PC-9 (cell line): ENCODE data around the gene GOLGB1.

ENCODE experiments used
- CTCF ChIP-seq: fragments of 200-600 bp; sonication (generic); conservative IDR thresholded peaks from 2 replicates; pipeline ENCODE4 v1.6.1; 2017; ENCODE audit warnings: mixed run types, antibody characterized with exemption, mild to moderate bottlenecking, moderate library complexity
- EZH2 ChIP-seq: fragments of 200-600 bp; sonication (generic); IDR thresholded peaks from 2 replicates; pipeline ENCODE4 v1.8.0; 2017; ENCODE audit warnings: antibody characterized with exemption, low read depth

DNA sequence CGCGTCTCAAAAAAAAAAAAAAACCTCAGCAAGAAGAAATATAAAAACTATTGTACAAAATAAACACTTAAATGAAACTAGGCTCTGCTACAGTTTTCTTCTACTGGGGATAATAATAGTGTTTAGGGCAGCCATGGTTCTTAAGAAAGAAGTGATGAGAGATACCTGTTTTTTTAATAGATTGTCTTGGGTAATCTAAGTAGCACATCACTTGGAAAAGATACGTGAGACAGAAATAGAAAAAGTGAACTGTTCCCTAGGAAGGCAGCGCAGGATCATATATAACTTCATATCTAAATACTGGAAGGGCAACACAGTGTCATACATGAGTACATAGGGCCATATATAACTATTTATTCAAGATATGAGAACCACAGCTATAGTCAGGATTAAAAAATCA is 11.9 kb downstream of the GOLGB1 start:
- TF ChIP-seq CTCF: no peak
- TF ChIP-seq EZH2: no peak
